HepG2 (cell line): ENCODE results near the gene PTPRC. TPM values are rescaled to one million over a fixed set of nuclear protein-coding genes. Genes with fewer than 3 reads are reported as not detected.

Source experiments
- ATAC-seq: fragments of 200-7000 bp; cut with Tn5 transposase; 3 replicates; pipeline ENCODE4 v1.9.1; 2020; ENCODE audit warnings: mild to moderate bottlenecking, moderate library complexity
- BruUV-seq: library from RNA; stranded (reverse); fragments of 400-500 nt; replicated peaks from 2 replicates; lab custom pipeline; 2021; lab: Mats Ljungman, UMichigan
- CTCF ChIA-PET: fragments of 300-600 bp; formaldehyde crosslinking; extraction: SDS; loops from one replicate; lab custom pipeline; 2021; ENCODE audit warnings: low total read pairs, inconsistent platforms, low intra/inter-chr PET ratio; lab: Yijun Ruan, JAX
- POLR2A ChIA-PET: fragments of 350-600 bp; sonication (Branson Sonifier 250); formaldehyde crosslinking; loops from one replicate; lab custom pipeline; 2020; ENCODE audit warnings: antibody characterized with exemption, inconsistent platforms; lab: Yijun Ruan, JAX
- DNase-seq: peaks from one replicate; pipeline ENCODE4 v3.0.0-alpha.2; 2015; ENCODE audit warnings: low spot score
- FAIRE-seq: peaks from 3 replicates; lab custom pipeline; 2011; peaks lifted over from hg19 to GRCh38; lab: Jason Lieb, UNC
- H2AFZ ChIP-seq: one replicate; pipeline ENCODE4 v1.6.1; 2011; ENCODE audit warnings: low read length, inconsistent platforms
- H3K27ac ChIP-seq: fragments of 300-600 bp; 3 replicates; pipeline ENCODE4 v1.8.0; 2011; ENCODE audit warnings: mixed run types, mild to moderate bottlenecking, mixed read lengths, low read length, inconsistent platforms; ENCODE audit not compliant: insufficient read depth; ENCODE audit errors: extremely low read length
- H3K27me3 ChIP-seq, 2 experiments: fragments of 200-600 bp in 1 of 2; 2 replicates in 1 of 2; 3 replicates in 1 of 2; pipeline versions ENCODE4 v1.6.0 to v1.8.0; 2011; ENCODE audit warnings: low read length in 2 of 2, mild to moderate bottlenecking in 2 of 2, moderate library complexity in 2 of 2, inconsistent platforms in 1 of 2; ENCODE audit not compliant: insufficient read depth in 2 of 2, control insufficient read depth in 1 of 2
- H3K36me3 ChIP-seq, 2 experiments: fragments of 200-600 bp in 1 of 2; replicated peaks in 1 of 2; 2 replicates in 1 of 2; 3 replicates in 1 of 2; pipeline versions ENCODE4 v1.5.1 to v1.8.0; 2011; ENCODE audit warnings: low read length in 2 of 2, inconsistent platforms in 1 of 2; ENCODE audit not compliant: insufficient read depth in 2 of 2, control insufficient read depth in 1 of 2
- H3K4me1 ChIP-seq: 2 replicates; pipeline ENCODE4 v1.5.1; 2012; ENCODE audit warnings: low read length, inconsistent platforms; ENCODE audit not compliant: insufficient read depth
- H3K4me2 ChIP-seq: 2 replicates; pipeline ENCODE4 v1.6.0; 2011; ENCODE audit warnings: low read depth, low read length, inconsistent platforms
- H3K4me3 ChIP-seq, 3 experiments: fragments of 200-600 bp in 1 of 3; sonication (generic), shearing (Covaris generic) in 1 of 3; replicated peaks in 1 of 3; 2 replicates each; pipeline ENCODE4 v1.5.1; 2011 to 2016; ENCODE audit warnings: low read length in 3 of 3, inconsistent platforms in 2 of 3, low read depth in 2 of 3, mild to moderate bottlenecking in 2 of 3, control low read depth in 1 of 3, mixed read lengths in 1 of 3; ENCODE audit not compliant: insufficient read depth in 1 of 3
- H3K79me2 ChIP-seq: one replicate; pipeline ENCODE4 v1.6.1; 2011; ENCODE audit warnings: low read length, inconsistent platforms; ENCODE audit not compliant: insufficient read depth
- H3K9ac ChIP-seq: 2 replicates; pipeline ENCODE4 v1.6.0; 2011; ENCODE audit warnings: mild to moderate bottlenecking, low read depth, low read length, inconsistent platforms; ENCODE audit not compliant: insufficient read depth
- H3K9me3 ChIP-seq: 2 replicates; pipeline ENCODE4 v1.5.1; 2012; ENCODE audit warnings: mild to moderate bottlenecking, low read length
- H4K20me1 ChIP-seq: 2 replicates; pipeline ENCODE4 v1.6.0; 2011; ENCODE audit warnings: inconsistent platforms, mild to moderate bottlenecking, low read length, moderate library complexity; ENCODE audit not compliant: insufficient read depth
- KDM2A ChIP-seq: sonication (generic); formaldehyde crosslinking; IDR thresholded peaks from 2 replicates; pipeline ENCODE4 v1.4.0; 2020; ENCODE audit warnings: low read depth, missing genetic modification reagents, borderline replicate concordance
- MIER3 ChIP-seq: IDR thresholded peaks from 2 replicates; pipeline ENCODE4 v1.6.1; 2016; ENCODE audit warnings: missing compliant biosample characterization, borderline replicate concordance
- MYC ChIP-seq: sonication (generic); formaldehyde crosslinking; IDR thresholded peaks from 2 replicates; pipeline ENCODE4 v1.9.0; 2021; ENCODE audit warnings: missing genetic modification reagents, borderline replicate concordance
- NFIB ChIP-seq: sonication (generic); formaldehyde crosslinking; IDR thresholded peaks from 2 replicates; pipeline ENCODE4 v1.9.0; 2021; ENCODE audit warnings: missing genetic modification reagents, mild to moderate bottlenecking, borderline replicate concordance
- SIX4 ChIP-seq: sonication (generic); formaldehyde crosslinking; IDR thresholded peaks from 2 replicates; pipeline ENCODE4 v1.4.0; 2020; ENCODE audit warnings: missing genetic modification reagents
- SP1 ChIP-seq, 2 experiments: fragments of 450-650 bp in 1 of 2; sonication (generic) in 1 of 2; formaldehyde crosslinking in 1 of 2; IDR thresholded peaks; 2 replicates each; pipeline versions ENCODE4 v1.4.0 to v1.6.1; 2016 to 2020; ENCODE audit warnings: missing genetic modification reagents in 1 of 2
- TEAD3 ChIP-seq: optimal IDR thresholded peaks from 2 replicates; pipeline ENCODE3; 2016; ENCODE audit warnings: borderline replicate concordance
- TGIF2 ChIP-seq: IDR thresholded peaks from 2 replicates; pipeline ENCODE4 v1.6.1; 2016; ENCODE audit warnings: control low read depth, missing compliant biosample characterization
- WIZ ChIP-seq: sonication (generic); formaldehyde crosslinking; IDR thresholded peaks from 2 replicates; pipeline ENCODE4 v1.5.1; 2020; ENCODE audit warnings: mild to moderate bottlenecking, missing genetic modification reagents
- ZNF101 ChIP-seq: sonication (generic); formaldehyde crosslinking; IDR thresholded peaks from 2 replicates; pipeline ENCODE4 v1.4.0; 2020; ENCODE audit warnings: mild to moderate bottlenecking, low read depth, missing genetic modification reagents, borderline replicate concordance
- ZNF558 ChIP-seq: sonication (generic); formaldehyde crosslinking; IDR thresholded peaks from 2 replicates; pipeline ENCODE4 v1.9.0; 2022; ENCODE audit warnings: mild to moderate bottlenecking, missing genetic modification reagents, borderline replicate concordance
- ZNF569 ChIP-seq: sonication (generic); formaldehyde crosslinking; IDR thresholded peaks from 2 replicates; pipeline ENCODE4 v1.5.0; 2020; ENCODE audit warnings: mild to moderate bottlenecking, missing genetic modification reagents, moderate library complexity, borderline replicate concordance
- ZNF614 ChIP-seq: IDR thresholded peaks from 2 replicates; pipeline ENCODE4 v1.6.1; 2018; ENCODE audit warnings: missing biosample characterization, missing genetic modification reagents, inconsistent platforms, borderline replicate concordance
- WGBS: methylation state at CpG from one replicate; pipeline ENCODE4 v1.1.6; 2017; ENCODE audit warnings: low lambda C conversion rate; 5-methylcytosine and 5-hydroxymethylcytosine counted together
- in situ Hi-C: cut with HindIII; loops from 2 replicates; pipeline ENCODE4 v1.10.0; 2017; ENCODE audit warnings: low pct_unique_long_range_greater_than_20kb; ENCODE audit not compliant: extremely low pct_ligation_motif_present
- intact Hi-C: fragments of 100-400 bp; cut with micrococcal nuclease; formaldehyde crosslinking; loops from one replicate; pipeline ENCODE4 v1.10.0; 2022; ENCODE audit not compliant: unreplicated experiment
- polyA plus RNA-seq, 8 experiments: library from polyadenylated mRNA; depleted of rRNA in 3 of 8; stranded (reverse) in 7 of 8; unstranded in 1 of 8; fragments of >200 nt; fragmentation: Illumina TruSeq in 4 of 8; extraction: Trizol in 4 of 8; gene quantifications; 2 replicates each; pipeline versions ENCODE4 v1.2.1 to v1.2.3, GENCODE V29; 2011 to 2016; ENCODE audit warnings: low read depth in 4 of 8, missing spikeins in 1 of 8, mixed read lengths in 1 of 8; ENCODE audit not compliant: insufficient read depth in 1 of 8
- total RNA-seq, 5 experiments: library from RNA; depleted of rRNA; stranded (reverse); fragments of >200 nt; fragmentation: Illumina TruSeq; extraction: Trizol; gene quantifications; 2 replicates each; pipeline ENCODE4 v1.2.3, GENCODE V29; 2016; ENCODE audit warnings: low read depth in 1 of 5
- TF ChIP-seq, protein P1 (sequence below): sonication (generic); formaldehyde crosslinking; IDR thresholded peaks from 2 replicates; pipeline ENCODE4 v1.4.0; 2020; ENCODE audit warnings: missing genetic modification reagents
- TF ChIP-seq, protein P2 (sequence below): sonication (generic); formaldehyde crosslinking; IDR thresholded peaks from 2 replicates; pipeline ENCODE4 v1.4.0; 2020; ENCODE audit warnings: missing genetic modification reagents
- TF ChIP-seq, protein P3 (sequence below): sonication (generic); formaldehyde crosslinking; IDR thresholded peaks from 2 replicates; pipeline ENCODE4 v1.8.0; 2022; ENCODE audit warnings: mild to moderate bottlenecking, missing genetic modification reagents

PTPRC gene
- total and polyA plus RNA-seq, 2 of the 13 experiments (the other 11 are each of a cell fraction or from before 2014, with no cell fraction given), result not detected

DNA sequence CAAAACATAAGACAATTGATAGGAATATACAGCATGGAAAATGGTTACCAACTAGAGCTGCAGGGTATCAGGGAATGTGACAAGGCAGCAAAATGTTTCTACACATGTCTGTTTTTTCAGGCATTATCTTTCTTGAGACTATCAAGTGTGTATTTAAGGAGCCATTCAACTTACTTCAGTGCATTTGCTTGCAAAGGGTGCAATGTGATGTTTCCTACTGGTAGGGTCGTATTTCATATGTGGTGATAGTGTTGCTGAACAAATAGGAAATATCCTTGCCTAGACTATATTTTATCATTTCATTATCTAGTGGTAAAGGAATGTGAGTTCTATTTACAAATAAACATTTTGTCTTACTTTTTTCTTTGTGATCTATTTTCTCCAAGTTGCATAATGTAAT, 42.4 kb downstream of the PTPRC start:
- Histone ChIP-seq H3K4me2 (no peak overlapping the region), H3K79me2 (no peaks in the 10 kb centered on the region), H4K20me1 (no peaks in the 10 kb centered on the region), H3K27me3 (no peaks in the 10 kb centered on the region), H3K9ac (no peak overlapping the region), H3K4me1 (no peaks in the 10 kb centered on the region), H3K4me3 (no peak overlapping the region), H3K27ac (no peak overlapping the region), H2AFZ (no peak overlapping the region), H3K36me3 (no peaks in the 10 kb centered on the region), H3K9me3 (no peaks in the 10 kb centered on the region)
- intact Hi-C loops, result loop anchor here (10.0 kb wide), 1 partner anchor 216 kb away; no protein-coding TSS in a partner anchor
- no peak for ATAC-seq
- BruUV-seq, result no TSS peak
- 10% methylated on average over 1 of the region's 1 CpG for WGBS
- no peak for TF ChIP-seq TGIF2 (CRISPR knock-in tag)
- TF ChIP-seq SIX4 (CRISPR knock-in tag), result no peak
- TF ChIP-seq NFIB, result no peak
- TF ChIP-seq ZNF569 (CRISPR knock-in tag), result no peak
- no peak for TF ChIP-seq ZNF614 (CRISPR knock-in tag)
- TF ChIP-seq MIER3 (CRISPR knock-in tag), result no peak
- TF ChIP-seq, protein P1, sequence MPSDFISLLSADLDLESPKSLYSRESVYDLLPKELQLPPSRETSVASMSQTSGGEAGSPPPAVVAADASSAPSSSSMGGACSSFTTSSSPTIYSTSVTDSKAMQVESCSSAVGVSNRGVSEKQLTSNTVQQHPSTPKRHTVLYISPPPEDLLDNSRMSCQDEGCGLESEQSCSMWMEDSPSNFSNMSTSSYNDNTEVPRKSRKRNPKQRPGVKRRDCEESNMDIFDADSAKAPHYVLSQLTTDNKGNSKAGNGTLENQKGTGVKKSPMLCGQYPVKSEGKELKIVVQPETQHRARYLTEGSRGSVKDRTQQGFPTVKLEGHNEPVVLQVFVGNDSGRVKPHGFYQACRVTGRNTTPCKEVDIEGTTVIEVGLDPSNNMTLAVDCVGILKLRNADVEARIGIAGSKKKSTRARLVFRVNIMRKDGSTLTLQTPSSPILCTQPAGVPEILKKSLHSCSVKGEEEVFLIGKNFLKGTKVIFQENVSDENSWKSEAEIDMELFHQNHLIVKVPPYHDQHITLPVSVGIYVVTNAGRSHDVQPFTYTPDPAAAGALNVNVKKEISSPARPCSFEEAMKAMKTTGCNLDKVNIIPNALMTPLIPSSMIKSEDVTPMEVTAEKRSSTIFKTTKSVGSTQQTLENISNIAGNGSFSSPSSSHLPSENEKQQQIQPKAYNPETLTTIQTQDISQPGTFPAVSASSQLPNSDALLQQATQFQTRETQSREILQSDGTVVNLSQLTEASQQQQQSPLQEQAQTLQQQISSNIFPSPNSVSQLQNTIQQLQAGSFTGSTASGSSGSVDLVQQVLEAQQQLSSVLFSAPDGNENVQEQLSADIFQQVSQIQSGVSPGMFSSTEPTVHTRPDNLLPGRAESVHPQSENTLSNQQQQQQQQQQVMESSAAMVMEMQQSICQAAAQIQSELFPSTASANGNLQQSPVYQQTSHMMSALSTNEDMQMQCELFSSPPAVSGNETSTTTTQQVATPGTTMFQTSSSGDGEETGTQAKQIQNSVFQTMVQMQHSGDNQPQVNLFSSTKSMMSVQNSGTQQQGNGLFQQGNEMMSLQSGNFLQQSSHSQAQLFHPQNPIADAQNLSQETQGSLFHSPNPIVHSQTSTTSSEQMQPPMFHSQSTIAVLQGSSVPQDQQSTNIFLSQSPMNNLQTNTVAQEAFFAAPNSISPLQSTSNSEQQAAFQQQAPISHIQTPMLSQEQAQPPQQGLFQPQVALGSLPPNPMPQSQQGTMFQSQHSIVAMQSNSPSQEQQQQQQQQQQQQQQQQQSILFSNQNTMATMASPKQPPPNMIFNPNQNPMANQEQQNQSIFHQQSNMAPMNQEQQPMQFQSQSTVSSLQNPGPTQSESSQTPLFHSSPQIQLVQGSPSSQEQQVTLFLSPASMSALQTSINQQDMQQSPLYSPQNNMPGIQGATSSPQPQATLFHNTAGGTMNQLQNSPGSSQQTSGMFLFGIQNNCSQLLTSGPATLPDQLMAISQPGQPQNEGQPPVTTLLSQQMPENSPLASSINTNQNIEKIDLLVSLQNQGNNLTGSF (CRISPR knock-in tag), result no peak
- no peak for TF ChIP-seq WIZ (CRISPR knock-in tag)
- TF ChIP-seq SP1 (IDR thresholded peaks at IDR 0.05), result no peak
- TF ChIP-seq SP1 (CRISPR knock-in tag; IDR thresholded peaks at IDR 0.05), result no peak
- TF ChIP-seq MYC (CRISPR knock-in tag), result no peak
- no peak for TF ChIP-seq TEAD3 (CRISPR knock-in tag)
- TF ChIP-seq, protein P2, sequence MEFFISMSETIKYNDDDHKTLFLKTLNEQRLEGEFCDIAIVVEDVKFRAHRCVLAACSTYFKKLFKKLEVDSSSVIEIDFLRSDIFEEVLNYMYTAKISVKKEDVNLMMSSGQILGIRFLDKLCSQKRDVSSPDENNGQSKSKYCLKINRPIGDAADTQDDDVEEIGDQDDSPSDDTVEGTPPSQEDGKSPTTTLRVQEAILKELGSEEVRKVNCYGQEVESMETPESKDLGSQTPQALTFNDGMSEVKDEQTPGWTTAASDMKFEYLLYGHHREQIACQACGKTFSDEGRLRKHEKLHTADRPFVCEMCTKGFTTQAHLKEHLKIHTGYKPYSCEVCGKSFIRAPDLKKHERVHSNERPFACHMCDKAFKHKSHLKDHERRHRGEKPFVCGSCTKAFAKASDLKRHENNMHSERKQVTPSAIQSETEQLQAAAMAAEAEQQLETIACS (CRISPR knock-in tag), result no peak
- no peak for TF ChIP-seq ZNF101 (CRISPR knock-in tag)
- TF ChIP-seq KDM2A (CRISPR knock-in tag), result no peak
- no peak for TF ChIP-seq ZNF558
- TF ChIP-seq, protein P3, sequence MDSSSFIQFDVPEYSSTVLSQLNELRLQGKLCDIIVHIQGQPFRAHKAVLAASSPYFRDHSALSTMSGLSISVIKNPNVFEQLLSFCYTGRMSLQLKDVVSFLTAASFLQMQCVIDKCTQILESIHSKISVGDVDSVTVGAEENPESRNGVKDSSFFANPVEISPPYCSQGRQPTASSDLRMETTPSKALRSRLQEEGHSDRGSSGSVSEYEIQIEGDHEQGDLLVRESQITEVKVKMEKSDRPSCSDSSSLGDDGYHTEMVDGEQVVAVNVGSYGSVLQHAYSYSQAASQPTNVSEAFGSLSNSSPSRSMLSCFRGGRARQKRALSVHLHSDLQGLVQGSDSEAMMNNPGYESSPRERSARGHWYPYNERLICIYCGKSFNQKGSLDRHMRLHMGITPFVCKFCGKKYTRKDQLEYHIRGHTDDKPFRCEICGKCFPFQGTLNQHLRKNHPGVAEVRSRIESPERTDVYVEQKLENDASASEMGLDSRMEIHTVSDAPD, result no peak
- in situ Hi-C loops, result loop anchor here (25.0 kb wide), 1 partner anchor 594 kb away; no protein-coding TSS in a partner anchor
- no peak for DNase-seq
- ChIA-PET CTCF (no interaction called here), POLR2A (no interaction called here)
- FAIRE-seq, result no peak
